Activated gamma-delta T cell treated with anti-CD3 and anti-CD28 coated beads, Interleukin-2, amount 50 U/mL, for 16 hours (primary cell): Measurements from ENCODE around the gene WDPCP.
"Not testable (repeated sequence)": the region's sequence is repeated elsewhere in the genome, so short reads cannot be mapped to it uniquely, and the experiment has no call there.

Experiments used
- DNase-seq: peaks from one replicate; pipeline ENCODE4 v3.0.0-alpha.2; 2020; ENCODE audit warnings: low read depth

WDPCP gene

DNA sequence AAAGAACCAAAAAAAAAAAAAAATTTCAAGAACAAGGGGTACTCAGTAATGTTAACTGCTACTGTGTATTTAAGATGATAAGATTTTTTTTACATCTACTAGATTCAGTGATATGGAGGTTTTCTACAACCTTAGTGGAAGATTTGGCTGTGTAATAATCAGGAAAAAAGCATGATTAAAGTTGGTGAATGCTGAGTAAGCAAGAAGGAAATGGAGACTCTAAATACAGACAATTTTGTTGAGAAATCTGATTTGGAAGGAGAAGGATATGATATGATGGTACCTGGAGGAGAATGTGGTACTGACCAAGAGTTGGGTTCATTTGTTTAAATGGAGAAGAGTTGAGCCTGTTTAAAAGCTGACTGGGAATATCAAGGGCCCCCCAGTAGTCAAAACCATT lies 125.1 kb downstream of the WDPCP start:
- no peak for DNase-seq

DNA sequence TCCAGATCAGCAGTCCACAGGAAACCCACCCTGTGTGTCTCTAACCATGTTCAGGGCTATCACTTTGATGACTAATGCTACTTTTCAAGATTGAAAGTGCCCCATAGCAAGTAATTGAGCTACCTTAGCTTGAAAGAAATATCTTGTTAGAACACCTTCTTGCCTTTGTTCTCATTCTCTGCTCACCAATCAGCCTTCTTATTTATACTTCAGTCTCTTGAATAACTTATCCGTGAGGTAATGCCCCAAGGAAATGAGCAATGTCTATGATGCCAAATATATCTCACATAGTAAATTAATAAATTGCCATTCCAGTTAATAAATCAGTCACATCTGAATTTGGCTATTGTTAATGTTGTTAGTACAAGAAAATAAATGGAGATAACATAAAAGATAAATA lies 141.6 kb downstream of the WDPCP start:
- no peak for DNase-seq

DNA sequence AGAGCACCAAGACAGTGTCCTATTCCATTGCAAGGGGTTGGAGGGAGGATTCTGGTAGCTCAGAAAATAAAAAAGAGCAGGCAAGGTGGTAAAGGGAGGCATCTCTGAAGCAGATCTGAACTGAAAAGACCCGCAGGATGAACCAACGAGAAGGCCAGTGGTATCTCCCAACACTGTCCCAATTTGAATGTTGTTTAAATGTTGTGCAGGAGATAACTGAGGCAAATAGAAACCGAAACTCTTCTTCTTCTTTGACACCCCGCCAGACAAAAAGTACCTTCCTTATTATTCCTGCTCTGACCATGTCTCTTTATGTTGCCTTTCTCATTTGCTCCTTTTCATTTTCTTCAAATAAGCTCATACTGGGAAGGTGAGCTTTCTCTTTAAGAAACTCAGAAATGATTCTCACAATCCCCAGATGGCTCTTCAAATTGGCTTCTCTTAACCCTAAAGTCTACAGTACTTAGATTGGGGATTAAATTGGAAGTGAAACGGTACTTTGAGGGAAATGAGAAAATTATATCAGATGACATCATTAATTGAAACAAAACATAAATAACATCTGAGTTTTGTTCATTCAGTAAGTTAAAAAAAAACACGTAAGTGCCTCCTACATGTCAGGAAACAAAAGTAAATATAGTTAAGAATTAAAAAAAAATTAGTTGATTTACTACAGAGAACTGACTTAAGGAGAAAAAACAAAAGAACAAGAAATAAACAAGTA lies 143.6 kb downstream of the WDPCP start:
- DNase-seq, result no peak

DNA sequence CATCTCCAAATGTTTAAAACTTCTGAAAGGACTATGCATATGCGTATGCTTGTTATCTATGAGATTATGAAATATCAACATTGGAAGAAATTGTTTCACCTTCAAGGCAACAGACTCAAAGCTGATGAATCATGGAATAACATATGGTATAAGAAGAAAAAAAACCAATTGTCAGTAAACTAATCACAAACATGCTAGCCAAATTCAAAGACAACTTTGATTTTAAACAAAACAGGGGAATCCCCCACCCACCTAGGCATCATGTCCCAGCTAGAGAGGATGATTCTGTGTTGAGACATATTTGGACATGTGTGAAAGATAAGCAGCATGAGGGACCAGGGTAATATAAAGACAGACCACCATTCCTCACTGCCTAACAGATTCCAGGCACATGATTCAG lies 147.7 kb downstream of the WDPCP start:
- DNase-seq, result no peak

DNA sequence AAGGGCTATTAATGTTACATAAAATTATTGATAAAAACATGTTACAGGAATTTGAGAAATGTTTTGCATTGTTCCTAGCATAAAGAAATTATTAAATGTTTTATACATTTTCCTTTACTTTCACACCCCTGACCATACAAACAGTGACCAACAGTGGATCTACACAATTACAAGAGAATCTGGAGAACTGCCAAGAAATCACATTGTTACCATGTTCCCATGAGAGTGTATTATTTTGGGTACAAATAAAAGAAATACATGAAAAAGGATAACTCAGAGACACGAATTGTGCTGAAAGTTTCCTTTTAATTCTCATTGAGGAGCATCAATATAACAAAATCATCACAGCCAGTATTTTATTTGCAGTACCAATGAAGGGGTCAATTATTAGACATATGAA lies 150.1 kb downstream of the WDPCP start:
- no peak for DNase-seq

DNA sequence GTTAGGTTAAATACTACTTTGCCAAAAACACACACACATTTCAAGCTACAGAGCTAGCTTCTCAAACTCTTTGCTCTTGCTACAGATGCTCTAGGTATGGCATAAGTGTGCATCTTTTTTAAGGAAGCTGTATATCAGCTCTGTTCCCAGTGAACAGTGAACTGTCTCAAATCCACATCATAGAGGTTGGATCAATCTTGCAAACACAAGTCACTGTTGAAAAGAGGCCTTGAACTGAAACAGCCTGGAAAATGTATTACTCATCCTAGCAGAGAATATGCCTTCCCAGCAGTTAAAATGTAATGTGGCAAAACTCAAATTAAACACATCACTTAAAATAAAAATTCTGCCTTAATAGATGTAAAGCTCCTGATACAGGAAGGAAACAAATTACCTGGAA lies 151.8 kb downstream of the WDPCP start:
- no peak for DNase-seq

DNA sequence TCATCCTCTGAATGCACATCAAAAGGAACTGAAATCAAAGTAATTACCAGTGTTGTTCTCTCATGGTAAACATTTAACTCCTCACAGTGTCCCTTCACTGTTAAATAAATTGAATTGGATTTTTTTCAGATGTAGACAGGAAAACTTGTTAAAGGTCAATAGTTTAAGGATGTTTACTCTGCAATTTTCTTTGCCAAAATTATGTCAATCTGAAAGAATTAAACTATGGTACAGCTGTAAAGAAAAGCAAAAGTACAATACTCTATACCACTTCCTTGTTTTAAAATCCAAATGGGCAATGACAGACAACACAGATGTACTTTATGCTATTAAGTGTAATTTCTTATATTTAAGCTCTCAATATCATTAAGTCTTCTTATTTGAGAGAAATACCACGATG lies 153.2 kb downstream of the WDPCP start:
- DNase-seq, result no peak

DNA sequence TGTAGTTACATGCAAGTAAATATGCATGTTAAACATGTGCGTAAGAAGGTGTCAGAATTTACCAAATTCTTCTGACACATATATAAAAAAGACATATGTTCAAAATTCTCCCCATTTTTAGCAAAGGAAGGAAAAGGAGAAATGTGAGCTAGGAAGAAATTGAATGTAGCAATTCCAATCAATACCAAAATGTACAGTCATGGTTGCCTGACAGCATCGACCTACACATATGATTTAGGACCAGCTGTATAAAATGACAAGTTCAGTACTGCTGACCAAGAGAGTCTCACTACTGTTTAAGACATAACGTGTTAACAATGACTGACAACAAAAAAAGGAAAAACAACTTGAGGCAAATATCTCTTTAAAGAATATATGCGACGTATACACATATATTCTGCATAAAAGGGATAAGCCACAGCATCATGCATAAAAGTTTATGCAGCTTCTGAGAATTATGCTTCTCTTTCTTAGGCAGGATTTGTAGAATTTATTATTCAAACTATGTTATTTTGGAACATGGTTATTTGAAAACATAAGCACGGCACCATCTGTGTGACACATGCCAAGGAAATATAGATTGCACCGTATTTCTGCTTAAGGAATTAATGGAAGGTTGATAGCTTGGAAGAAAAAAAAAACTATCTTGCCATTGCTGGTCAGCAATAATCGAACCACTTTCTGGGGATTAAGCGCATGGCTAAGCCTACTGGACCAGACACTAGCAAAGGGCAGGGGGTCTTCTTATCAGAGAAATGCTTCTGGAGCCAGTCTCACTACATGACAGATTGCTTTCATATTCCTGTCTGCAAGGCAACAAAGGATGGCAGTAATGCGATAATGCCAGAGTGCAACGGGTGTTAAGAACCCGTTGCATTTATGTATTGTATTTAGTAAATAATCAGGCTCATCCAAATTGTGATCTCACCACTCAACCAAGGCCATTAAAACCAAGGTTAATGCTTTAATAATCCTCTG lies 154.0 kb downstream of the WDPCP start:
- no peak for DNase-seq

DNA sequence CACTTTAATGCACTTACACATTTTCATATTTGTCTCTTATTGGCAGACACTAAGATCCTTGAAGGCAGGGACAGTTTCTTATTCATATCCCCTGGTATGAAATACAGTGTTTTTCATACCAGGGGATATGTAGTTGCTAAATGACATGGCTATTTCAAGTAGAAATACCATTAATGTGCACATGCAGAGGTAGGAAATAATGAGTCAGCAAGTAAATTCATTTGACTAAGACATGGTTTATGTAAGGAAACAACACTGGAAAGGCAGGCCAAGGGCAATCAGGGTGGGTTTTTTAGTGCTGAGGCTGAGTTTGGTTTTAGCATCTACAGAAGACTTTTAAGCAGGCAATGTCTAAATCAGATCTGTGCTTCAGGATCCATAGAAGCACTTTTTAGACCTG lies 155.9 kb downstream of the WDPCP start:
- no peak for DNase-seq

DNA sequence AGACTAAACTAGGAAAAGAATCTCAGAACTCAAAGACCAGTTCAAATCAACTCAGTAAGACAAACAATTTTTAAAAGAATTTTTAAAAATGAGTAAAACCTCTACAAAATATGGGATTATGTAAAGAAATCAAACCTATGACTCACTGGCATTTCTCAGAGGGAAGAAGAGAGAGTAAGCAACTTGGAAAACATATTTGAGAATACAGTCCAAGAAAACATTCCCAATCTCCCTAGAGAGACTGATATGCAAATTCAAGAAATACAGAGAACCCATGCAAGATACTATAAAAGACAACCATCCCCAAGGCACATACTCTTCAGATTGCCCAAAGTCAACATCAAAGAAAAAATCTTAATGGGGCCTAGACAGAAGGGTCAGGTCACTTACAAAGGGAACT lies 162.7 kb downstream of the WDPCP start:
- DNase-seq, result no peak

DNA sequence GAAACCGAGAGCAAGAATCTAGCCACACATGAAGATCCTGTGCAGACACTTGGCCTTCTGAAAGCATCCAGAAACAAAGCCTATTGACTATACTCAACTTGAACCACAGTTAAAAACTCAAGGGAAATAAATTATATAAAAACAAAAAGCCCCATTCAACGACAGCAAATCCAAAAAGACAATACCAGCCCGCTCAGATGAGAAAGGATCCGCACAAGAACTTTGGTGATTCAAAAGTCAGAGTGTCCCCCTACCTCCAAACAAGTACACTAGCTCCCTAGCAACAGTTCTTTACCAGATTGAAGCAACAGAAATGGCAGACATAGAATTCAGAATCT lies 163.2 kb downstream of the WDPCP start:
- DNase-seq, result no peak

DNA sequence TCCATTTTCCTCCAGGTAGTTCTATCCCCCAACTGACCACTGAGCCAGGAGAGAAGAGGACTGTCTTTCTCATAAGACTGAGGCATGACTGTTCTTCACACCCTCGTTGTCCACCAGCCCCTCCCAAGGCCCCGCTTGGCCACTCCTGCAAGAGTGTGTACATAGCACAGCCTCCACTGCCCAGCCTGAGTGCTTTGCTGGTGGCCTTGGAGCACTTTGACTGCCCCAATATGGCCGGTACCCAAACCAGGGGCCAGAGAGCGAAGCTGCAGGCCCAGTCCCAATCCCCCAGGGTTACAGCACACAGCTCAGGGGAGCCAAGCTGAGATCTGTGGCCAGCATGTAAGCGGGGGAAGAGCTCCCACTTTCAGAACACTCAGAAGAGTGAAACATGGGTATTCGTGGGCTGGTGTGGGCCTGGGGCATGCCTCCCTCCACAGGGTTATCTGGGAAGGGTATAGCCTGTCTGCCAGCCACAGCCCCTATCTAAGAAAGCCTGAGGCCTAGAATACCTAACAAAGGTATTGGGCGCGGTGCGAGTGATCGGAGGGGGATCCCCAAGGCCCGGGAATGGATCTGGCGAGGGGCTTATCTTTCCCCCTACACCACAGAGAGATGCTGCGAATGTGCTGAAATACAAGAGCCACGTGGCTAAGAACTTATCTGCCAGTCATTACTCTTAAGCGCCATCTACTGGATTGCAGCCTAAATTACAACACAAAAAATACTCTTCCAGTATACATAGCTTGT lies 163.8 kb downstream of the WDPCP start:
- no peak for DNase-seq

DNA sequence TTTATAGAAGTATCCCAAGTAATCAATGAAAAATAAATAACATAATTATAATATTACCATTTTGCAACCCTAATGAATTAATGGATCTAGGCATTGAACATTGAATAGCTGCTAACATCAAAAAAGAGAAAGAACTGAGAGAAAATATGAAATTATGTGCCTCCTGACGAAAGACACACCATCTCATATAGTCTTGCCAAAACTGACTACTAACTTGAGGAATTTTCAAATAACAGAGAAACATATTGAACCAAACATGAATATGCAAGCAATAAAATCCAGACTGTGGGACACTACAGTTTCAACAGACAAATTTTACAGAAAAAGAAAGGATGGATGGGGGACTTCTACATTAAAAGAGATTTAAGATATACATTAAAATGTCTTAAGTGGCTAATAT lies 165.7 kb downstream of the WDPCP start:
- no peak for DNase-seq

DNA sequence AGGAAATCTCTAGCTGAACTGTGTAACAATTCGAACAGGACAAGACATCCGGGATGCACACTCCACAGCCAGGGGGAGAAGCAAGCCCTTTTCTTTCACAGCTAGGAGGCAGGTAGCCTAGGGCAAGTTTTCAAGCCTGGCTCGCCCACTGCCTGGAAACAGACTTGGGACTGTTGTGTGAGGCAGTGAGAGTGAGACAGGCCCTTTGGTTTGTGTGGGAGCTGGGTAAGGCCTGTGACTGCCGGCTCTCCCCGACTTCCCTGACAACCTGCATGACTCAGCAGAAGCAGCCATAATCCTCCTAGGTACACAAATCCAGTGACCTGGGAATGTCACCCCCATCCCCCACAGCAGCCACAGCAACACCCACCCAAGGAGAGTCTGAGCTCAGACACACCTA lies 179.7 kb downstream of the WDPCP start:
- DNase-seq, result no peak

DNA sequence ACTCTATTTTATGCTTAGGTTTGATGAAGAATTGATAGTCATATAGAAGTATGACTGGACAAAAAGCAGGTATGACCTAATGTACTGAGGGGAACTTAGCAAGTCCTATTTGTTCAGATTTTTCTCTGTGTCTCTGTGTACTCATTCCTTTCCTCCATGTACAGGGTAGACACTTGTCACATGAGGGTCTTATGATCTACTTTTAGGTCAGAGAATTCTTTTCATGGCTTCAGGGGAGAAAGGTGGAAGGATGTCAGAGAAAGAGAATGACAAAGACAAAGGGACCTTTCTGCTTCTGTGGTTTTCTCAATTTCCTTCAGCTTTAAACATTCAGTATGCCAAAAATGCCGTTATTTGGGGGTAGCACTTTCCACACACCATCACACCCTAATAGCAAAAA lies 181.6 kb downstream of the WDPCP start:
- DNase-seq, result no peak

DNA sequence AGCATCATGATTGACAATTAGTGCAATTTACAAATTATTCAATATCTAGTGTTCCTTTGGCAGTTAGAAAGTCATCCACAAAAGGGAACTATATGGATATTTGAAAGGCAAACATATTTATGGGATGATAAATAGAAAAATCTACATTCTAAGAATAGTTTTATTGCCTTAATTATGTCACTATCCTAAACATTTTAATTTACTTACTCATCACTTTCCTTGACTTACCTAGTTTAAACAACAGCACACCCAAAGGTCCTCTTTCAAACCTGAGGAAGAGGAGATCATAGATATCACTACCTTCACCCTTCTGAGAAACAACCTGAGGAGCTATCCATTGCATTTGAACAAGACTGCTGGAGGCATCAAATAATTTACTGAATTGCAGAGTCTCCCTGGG lies 184.5 kb downstream of the WDPCP start:
- DNase-seq, result no peak

DNA sequence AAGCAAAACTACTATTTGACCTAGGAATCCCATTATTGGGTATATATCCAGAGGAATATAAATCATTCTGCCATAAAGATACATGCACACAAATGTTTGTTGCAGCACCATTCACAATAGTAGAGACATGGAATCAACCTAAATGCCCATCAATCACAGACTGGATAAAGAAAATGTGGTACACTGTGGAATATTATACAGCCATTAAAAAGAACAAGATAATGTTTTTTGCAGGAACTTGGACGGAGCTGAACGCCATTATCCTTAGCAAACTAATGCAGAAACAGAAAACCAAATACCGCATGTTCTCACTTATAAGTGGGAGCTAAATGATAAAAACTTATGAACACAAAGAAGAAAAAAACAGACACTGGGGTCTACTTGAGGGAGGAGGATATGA lies 185.4 kb downstream of the WDPCP start:
- DNase-seq, result not testable (repeated sequence)

DNA sequence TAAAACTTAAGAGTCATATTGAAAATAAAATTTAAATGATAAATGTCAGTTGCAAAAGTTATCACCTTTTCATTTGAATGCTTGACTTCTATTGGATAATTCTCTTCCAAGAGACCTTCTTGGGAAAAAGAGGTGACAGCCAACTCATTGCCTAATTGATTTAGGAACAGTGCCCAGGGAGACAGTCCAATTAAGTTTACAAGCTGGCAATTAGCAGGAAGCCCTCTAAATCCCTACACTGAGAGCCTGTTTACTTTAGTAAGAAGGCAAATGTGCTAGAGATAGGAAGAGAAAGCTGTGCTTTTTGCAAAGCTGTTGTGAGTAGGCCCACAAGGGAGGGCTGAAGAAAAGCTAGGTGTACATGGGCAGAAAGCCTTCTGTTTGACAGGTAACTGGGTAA lies 189.1 kb downstream of the WDPCP start:
- no peak for DNase-seq

DNA sequence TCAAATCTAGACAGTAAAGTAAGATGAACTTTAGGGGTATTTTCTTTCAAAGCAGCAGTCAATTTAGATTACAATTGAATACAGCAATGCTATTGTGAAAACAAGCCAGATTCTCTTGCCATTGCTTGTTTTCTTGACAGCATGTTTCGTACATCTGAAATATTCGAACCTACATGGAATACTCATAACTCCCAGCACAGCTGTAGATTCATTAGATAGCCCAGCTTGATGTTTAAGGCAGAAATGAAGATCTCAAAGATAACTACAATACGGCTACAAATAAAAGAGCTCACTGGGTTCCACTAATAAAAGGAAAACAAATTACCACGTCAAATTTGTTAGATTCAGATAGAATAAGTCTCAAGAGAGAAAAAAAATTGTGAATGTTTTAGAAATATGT lies 208.8 kb downstream of the WDPCP start:
- no peak for DNase-seq

DNA sequence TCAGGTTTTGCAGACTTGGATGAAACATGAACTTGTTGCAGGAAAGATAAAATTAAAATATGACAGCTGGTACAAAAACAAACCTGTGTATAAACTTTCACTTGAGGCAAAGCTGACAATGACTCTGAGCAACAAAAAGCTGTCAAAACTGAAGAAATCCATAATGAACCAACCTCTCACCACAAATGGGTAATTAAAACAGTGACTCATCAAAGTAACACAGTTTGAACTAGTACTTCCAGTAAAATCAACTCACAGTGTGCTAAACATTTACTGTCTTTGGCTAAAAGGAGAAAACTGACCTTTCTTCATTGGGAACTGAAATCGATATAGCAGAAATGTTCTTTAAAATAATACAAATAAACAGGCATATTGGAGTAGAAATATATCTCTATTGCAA lies 209.7 kb downstream of the WDPCP start:
- no peak for DNase-seq

DNA sequence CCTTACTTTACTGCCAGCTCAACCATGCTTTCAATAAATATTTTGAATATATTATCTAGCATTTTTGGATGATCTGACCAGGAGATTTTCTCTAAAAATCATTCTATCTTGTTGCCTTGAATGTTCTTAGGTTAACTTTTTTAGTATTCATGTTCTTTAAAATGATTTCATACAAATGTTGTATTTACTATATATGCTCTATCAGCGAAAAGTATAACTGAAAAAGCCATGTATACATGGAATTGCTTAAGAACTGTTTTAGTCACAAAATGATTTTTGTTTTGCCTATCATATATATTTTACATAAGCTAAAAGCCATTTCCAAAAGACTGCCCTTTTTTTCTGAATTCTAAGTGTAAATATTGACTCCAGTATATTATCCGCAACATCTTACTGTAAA lies 213.9 kb downstream of the WDPCP start:
- DNase-seq, result no peak

DNA sequence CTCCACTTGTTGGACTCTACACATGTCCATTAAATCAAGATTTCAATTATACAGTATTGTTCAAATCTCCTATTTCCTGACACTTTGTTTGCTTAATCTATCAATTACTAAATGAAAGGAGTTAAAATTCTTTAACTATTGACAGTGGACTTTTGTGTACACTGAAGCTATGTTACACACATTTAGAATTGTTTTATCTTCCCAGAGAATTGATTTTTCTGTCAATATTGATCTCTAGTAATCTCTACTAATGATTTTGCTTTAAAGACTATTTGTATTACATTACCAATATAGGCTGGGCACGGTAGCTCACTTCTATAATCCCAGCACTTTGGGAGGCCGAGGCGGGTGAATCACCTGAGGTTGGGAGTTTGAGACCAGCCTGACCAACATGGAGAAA lies 215.7 kb downstream of the WDPCP start:
- DNase-seq, result no peak

DNA sequence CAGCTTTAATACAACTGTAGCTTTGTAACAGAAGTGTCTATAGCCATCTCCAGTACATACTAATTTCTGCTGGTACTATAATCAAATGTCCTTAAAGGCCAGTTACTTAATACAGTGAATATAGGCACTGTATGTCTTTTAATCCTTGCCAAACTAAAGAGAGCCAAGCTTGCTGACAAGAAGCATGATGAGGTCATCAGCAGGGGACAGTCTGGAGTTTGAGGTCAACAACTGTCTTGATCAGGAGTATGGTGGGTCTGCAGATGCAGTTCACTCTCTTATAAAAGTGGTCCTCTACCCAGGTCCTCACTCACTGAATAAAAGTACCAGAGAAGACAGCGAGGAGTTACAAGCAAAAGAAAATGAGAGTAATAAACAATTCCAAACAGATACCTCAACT lies 219.1 kb downstream of the WDPCP start:
- no peak for DNase-seq
